KMS-11 (cell line): ENCODE measurements around the gene SMOC2.

ENCODE experiments used
- H2AFZ ChIP-seq: fragments of 200-600 bp; sonication (generic); 2 replicates; pipeline ENCODE4 v1.6.1; 2016; ENCODE audit warnings: antibody characterized with exemption, mixed run types, low read depth
- H3K27ac ChIP-seq: fragments of 200-600 bp; sonication (generic); 2 replicates; pipeline ENCODE4 v1.6.1; 2016; ENCODE audit warnings: mild to moderate bottlenecking, mixed run types
- H3K27me3 ChIP-seq: fragments of 200-600 bp; sonication (generic); 2 replicates; pipeline ENCODE4 v1.6.1; 2017; ENCODE audit warnings: mild to moderate bottlenecking, low read depth, mixed run types, moderate library complexity; ENCODE audit not compliant: insufficient read depth
- H3K36me3 ChIP-seq: fragments of 200-600 bp; sonication (generic); 2 replicates; pipeline ENCODE4 v1.6.1; 2017; ENCODE audit warnings: mild to moderate bottlenecking, mixed run types; ENCODE audit not compliant: insufficient read depth
- H3K4me1 ChIP-seq: fragments of 200-600 bp; sonication (generic); 2 replicates; pipeline ENCODE4 v1.6.1; 2016; ENCODE audit warnings: mild to moderate bottlenecking, low read depth, mixed run types; ENCODE audit not compliant: poor library complexity, severe bottlenecking
- H3K4me2 ChIP-seq: fragments of 200-600 bp; sonication (generic); 2 replicates; pipeline ENCODE4 v1.7.0; 2016; ENCODE audit warnings: mild to moderate bottlenecking, mixed run types
- H3K4me3 ChIP-seq: fragments of 200-600 bp; sonication (generic); IDR thresholded peaks from 2 replicates; pipeline ENCODE4 v1.6.1; 2017; ENCODE audit warnings: low read depth, low read length, mixed read lengths; ENCODE audit not compliant: insufficient read depth
- H3K79me2 ChIP-seq: fragments of 200-600 bp; sonication (generic); 2 replicates; pipeline ENCODE4 v1.6.1; 2016; ENCODE audit warnings: low read depth, mixed run types; ENCODE audit not compliant: insufficient read depth
- H3K9ac ChIP-seq: fragments of 200-600 bp; sonication (generic); 2 replicates; pipeline ENCODE4 v1.6.1; 2016; ENCODE audit warnings: mild to moderate bottlenecking, mixed run types
- H4K20me1 ChIP-seq: fragments of 200-600 bp; sonication (generic); 2 replicates; pipeline ENCODE4 v1.6.1; 2016; ENCODE audit warnings: mild to moderate bottlenecking, mixed run types; ENCODE audit not compliant: insufficient read depth
- TF ChIP-seq, protein P1 (sequence below): fragments of 200-600 bp; sonication (generic); conservative IDR thresholded peaks from 2 replicates; pipeline ENCODE4 v1.6.1; 2017; ENCODE audit warnings: low read depth, mild to moderate bottlenecking, antibody characterized with exemption, low read length, moderate library complexity, mixed read lengths

Gene SMOC2

DNA sequence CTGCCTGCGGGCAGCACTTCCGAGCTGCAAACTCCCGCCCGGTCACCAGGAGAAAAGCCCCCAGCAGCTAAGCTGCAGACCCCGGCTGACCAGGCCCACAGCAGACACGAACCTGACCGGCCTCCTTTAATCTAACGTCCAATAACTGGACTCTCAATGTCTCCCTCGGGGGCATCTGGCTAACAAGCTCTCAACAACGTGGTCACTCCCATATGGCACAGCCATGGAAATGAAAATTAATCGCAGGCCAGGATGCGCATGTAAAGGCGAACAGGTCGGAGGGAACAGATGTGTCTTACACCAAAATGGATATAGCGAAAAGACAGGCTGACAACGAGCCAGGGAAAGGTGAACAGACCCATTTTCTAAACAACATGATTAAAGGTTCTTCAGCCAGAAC, 44.4 kb upstream of the SMOC2 start:
- no peaks in the 10 kb centered on the region for H3K27me3 ChIP-seq
- no peaks in the 10 kb centered on the region for H3K79me2 ChIP-seq
- no peaks in the 10 kb centered on the region for H3K4me1 ChIP-seq
- no peaks in the 10 kb centered on the region for H3K36me3 ChIP-seq
- no peak overlapping the region for H3K27ac ChIP-seq
- TF ChIP-seq, protein P1, sequence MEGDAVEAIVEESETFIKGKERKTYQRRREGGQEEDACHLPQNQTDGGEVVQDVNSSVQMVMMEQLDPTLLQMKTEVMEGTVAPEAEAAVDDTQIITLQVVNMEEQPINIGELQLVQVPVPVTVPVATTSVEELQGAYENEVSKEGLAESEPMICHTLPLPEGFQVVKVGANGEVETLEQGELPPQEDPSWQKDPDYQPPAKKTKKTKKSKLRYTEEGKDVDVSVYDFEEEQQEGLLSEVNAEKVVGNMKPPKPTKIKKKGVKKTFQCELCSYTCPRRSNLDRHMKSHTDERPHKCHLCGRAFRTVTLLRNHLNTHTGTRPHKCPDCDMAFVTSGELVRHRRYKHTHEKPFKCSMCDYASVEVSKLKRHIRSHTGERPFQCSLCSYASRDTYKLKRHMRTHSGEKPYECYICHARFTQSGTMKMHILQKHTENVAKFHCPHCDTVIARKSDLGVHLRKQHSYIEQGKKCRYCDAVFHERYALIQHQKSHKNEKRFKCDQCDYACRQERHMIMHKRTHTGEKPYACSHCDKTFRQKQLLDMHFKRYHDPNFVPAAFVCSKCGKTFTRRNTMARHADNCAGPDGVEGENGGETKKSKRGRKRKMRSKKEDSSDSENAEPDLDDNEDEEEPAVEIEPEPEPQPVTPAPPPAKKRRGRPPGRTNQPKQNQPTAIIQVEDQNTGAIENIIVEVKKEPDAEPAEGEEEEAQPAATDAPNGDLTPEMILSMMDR = no peak
- no peak overlapping the region for H3K9ac ChIP-seq
- no peak overlapping the region for H2AFZ ChIP-seq
- no peak overlapping the region for H3K4me3 ChIP-seq
- no peak overlapping the region for H3K4me2 ChIP-seq
- no peaks in the 10 kb centered on the region for H4K20me1 ChIP-seq

DNA sequence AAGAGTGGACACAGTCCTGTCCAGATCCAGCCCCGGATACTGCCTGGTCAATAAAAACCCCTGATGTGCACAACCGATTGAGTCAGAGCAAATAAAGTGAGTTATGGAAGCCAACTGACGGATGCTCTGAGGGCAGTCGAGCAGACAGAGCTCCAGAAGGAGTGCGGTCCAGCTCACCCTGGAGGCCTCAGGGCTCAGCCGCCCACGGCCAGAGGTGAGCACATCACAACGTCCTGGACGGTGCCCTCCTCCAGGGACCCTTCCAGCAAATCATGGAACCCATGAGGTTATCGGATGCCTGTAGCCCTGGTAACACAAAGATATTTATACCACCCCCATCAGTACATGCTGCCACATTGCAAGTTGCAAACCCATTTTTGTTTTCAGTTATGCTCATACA, 44.0 kb upstream of the SMOC2 start:
- no peaks in the 10 kb centered on the region for H3K4me1 ChIP-seq
- H3K4me2 ChIP-seq = no peak overlapping the region
- no peaks in the 10 kb centered on the region for H4K20me1 ChIP-seq
- H3K79me2 ChIP-seq = no peaks in the 10 kb centered on the region
- H3K9ac ChIP-seq = no peak overlapping the region
- no peak overlapping the region for H2AFZ ChIP-seq
- no peak overlapping the region for H3K4me3 ChIP-seq
- no peak overlapping the region for H3K27ac ChIP-seq
- no peaks in the 10 kb centered on the region for H3K27me3 ChIP-seq
- no peaks in the 10 kb centered on the region for H3K36me3 ChIP-seq
- TF ChIP-seq, protein P1 = no peak

DNA sequence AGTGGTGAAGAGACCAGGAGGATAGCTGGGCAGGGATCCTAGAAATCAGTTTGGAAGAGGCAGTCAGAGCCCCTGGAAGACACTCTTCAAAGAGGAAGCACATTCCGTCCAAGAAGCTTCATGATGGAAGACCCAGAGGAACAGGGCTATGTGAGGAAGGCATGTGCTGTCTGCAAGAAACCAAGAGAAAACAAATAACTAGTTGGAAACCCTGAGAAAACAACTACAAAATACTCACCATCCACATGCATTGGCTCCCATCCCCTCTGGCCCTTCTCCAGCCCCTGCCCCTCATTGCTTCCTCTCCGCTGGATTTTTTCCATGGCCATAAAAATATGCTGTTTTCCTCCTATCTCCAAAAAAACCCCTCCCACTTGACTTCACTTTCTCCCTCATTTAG, 40.9 kb upstream of the SMOC2 start:
- no peaks in the 10 kb centered on the region for H3K79me2 ChIP-seq

DNA sequence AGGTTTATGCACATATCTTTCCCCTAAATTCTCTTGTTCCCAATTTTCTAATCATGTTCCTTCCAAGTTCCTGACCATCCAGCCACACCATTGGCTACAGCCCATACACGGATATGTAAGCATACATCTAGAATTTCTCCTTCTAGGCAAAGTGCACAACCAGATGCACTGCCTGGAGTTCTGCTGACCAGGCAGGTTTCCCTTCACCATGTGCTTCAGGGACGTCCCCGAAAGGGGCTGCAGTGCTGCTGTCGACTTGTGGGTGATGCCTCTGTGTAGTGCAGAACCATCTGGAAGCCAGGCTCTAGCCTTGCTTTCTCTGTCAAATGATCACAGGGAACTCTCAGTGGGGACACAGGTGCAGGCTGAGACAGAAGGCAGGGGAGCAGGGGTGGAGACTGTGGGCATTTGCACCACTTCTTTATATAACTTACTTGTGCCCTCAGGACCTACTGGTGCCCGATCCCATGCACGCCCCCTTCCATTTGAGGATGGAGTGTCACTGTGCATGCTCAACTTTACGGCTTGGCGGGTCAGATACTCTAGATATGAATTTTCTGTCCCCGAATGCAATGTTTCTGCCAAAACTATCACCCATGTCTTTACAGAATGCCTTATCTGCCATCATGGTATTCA, 37.5 kb upstream of the SMOC2 start:
- no peak overlapping the region for H3K9ac ChIP-seq
- H3K4me3 ChIP-seq = no peak overlapping the region
- H4K20me1 ChIP-seq = no peaks in the 10 kb centered on the region
- no peaks in the 10 kb centered on the region for H3K4me1 ChIP-seq
- H3K36me3 ChIP-seq = no peaks in the 10 kb centered on the region
- TF ChIP-seq, protein P1 = no peak
- H3K27me3 ChIP-seq = no peaks in the 10 kb centered on the region
- H2AFZ ChIP-seq = no peak overlapping the region
- no peaks in the 10 kb centered on the region for H3K79me2 ChIP-seq
- H3K4me2 ChIP-seq = no peak overlapping the region
- H3K27ac ChIP-seq = no peak overlapping the region

More for the DNA sequence above, 40.9 kb upstream of the SMOC2 start:
- TF ChIP-seq, protein P1 = no peak
- Histone ChIP-seq H3K27ac (no peak overlapping the region), H3K4me2 (no peak overlapping the region), H3K9ac (no peak overlapping the region), H3K4me3 (no peak overlapping the region), H4K20me1 (no peaks in the 10 kb centered on the region), H3K4me1 (no peaks in the 10 kb centered on the region), H2AFZ (no peak overlapping the region), H3K27me3 (no peaks in the 10 kb centered on the region), H3K36me3 (no peaks in the 10 kb centered on the region)
